ENCODE measurements around the gene PIEZO2.

Gene PIEZO2

GRCh38 chr18:10793730-10794370 is 355.5 kb downstream of the PIEZO2 start:
- DNase-seq = no peak
- in situ Hi-C loops (cut with MboI; ENCODE audit: low pct_unique_long_range_greater_than_20kb, low sequenced_read_pairs) = no loop called here

DNA sequence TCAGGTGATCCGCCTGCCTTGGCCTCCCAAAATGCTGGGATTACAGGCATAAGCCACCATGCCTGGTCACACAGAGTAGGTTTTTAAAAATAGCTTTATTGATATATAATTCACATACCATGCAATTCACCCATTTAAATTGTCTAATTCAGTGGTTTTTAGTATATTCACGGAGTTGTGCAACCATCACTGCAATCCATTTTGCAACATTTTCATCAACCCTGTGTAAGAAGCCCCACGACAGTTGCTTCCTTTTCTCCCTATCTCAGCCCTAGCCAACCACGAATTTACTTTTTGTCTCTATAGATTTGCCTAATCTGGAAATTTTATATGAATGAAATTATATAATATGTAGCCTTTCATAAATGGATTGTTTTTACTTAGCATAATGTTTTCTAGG is 357.2 kb downstream of the PIEZO2 start:
- in situ Hi-C loops (cut with MboI; ENCODE audit: low pct_unique_long_range_greater_than_20kb, low sequenced_read_pairs) = no loop called here
- DNase-seq = no peak

- in situ Hi-C loops (cut with MboI; ENCODE audit: low pct_unique_long_range_greater_than_20kb, low sequenced_read_pairs) = no loop called here
- DNase-seq = no peak
Observed at GRCh38 chr18:10791169-10791831, 358.1 kb downstream of the PIEZO2 start.

DNA sequence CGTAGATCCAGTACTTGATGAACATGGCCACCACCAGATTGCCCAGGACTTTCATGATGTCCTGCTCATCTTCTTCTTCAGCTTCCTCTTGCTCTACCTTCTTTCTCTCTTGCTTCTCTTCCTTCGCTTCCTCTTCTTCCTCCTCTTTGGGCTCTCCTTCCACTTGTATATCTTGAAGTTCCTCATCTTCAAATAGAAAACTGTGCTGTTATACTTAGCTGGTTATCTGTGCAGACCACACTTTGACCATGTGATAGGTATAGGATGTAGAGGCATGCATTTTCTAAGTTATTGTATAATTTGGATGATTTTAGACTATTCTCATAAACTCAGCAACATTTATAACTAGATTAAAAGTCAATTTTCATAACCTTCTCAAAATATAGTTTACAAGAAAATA is 360.2 kb downstream of the PIEZO2 start:
- no peak for DNase-seq
- in situ Hi-C loops (cut with MboI; ENCODE audit: low pct_unique_long_range_greater_than_20kb, low sequenced_read_pairs) = no loop called here

DNA sequence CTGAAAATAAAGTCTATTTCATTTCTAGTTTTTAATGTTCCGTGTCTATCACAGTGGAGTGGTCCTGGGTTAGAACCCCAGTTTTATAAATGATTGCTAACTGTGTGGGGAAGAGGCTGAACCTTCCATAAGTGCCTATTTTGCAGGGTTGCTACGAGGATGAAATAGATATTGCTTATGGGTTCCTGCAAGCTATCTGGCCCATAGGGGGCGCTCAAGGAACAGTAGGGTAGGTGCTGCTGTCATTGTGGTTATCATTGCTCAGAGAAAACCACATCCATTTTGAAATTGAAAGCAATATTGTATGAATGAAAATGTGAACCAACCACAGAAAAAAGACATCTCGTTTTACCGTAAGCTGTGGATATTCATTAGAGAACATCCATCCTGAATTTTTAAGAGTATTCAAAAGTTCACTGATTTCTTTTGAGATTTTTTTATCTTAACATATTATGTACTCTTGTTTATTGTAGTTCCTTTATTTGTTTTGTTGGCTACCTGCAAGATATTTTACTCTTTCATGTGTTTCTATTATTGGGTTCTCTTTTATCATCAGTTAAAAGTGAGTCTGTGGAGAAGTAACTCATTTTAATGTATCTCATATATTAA is 362.0 kb downstream of the PIEZO2 start:
- in situ Hi-C loops (cut with MboI; ENCODE audit: low pct_unique_long_range_greater_than_20kb, low sequenced_read_pairs) = no loop called here
- DNase-seq = peak; percentile 93

DNA sequence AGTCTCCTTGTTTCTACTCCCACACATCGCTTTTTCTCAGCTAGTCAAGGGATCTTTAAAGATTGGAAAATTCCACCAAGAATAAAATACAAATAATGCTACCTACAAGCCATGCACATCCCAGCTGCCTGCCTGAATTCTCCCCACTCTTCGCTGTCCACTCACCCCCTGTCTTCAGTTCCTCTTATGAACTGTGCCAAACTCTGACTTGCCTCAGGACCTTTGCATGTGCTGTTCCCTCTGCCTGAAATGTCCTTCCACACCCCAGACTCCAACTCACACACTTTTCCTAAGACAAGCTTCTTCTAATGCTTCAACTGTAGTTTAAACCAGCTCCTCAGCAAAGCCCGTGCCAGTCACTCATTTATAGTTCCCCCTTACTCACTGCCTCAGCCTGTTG is 363.6 kb downstream of the PIEZO2 start:
- no peak for DNase-seq
- in situ Hi-C loops (cut with MboI; ENCODE audit: low pct_unique_long_range_greater_than_20kb, low sequenced_read_pairs) = no loop called here

GRCh38 chr18:10784596-10785202 is 364.7 kb downstream of the PIEZO2 start:
- no peak for DNase-seq
- in situ Hi-C loops (cut with MboI; ENCODE audit: low pct_unique_long_range_greater_than_20kb, low sequenced_read_pairs) = no loop called here

DNA sequence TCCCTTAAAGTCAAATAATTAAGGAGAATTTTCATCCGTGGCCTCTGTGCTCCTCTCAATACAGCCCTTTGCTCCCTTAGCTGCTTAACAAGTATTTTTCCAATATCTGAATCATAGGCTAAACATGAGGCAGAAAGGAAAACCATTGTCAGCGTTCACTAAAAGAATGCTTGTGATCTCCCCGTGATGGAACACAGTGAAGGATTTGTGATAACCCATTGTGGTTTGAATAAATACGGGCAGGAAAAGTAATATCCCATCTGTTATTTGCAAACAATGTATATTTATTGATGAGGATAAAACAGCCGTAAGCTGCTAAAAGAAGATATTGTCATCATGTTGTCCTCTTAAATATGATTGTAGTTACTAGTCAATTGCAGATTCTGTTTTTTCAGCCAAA is 365.4 kb downstream of the PIEZO2 start:
- no peak for DNase-seq
- in situ Hi-C loops (cut with MboI; ENCODE audit: low pct_unique_long_range_greater_than_20kb, low sequenced_read_pairs) = no loop called here

DNA sequence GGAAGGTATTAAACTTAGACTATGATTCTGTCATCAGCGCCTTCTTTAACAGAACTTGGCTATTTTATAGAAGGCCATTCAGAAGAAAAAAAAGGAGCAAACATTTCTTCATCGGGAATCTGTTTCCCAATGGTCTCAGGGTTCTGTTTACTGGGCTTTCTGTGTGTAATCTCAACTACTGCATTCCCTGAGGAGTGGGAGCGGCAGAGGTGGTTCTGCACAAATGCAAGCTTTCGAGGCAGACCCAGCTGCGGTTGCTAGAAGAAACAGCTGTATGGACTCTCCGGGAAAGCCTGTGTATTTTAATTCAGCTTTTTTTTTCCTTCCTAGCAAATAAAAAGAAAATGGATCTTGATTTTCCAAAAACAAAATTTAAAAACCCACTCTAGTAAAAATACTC is 372.9 kb downstream of the PIEZO2 start:
- no peak for DNase-seq
- in situ Hi-C loops (cut with MboI; ENCODE audit: low pct_unique_long_range_greater_than_20kb, low sequenced_read_pairs) = no loop called here

DNA sequence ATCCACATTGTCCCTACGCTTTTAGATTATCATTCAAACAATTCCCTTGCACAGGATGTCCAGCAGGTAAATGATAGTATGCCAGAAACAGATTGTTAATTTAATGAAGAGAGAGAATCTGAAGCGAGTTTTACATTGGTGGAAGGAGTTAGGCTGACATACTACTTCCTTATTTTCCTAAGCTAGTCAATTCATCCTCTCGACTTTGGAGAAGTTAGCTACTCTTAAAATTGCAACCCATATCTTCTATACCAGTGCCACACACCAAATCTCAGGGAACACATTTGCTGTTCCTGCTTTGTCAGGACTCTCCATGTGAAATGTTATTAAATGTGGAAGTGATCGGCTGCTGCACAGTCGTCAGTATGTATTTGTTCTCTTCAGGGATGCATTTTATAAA is 374.3 kb downstream of the PIEZO2 start:
- in situ Hi-C loops (cut with MboI; ENCODE audit: low pct_unique_long_range_greater_than_20kb, low sequenced_read_pairs) = no loop called here
- DNase-seq = peak; percentile 9

DNA sequence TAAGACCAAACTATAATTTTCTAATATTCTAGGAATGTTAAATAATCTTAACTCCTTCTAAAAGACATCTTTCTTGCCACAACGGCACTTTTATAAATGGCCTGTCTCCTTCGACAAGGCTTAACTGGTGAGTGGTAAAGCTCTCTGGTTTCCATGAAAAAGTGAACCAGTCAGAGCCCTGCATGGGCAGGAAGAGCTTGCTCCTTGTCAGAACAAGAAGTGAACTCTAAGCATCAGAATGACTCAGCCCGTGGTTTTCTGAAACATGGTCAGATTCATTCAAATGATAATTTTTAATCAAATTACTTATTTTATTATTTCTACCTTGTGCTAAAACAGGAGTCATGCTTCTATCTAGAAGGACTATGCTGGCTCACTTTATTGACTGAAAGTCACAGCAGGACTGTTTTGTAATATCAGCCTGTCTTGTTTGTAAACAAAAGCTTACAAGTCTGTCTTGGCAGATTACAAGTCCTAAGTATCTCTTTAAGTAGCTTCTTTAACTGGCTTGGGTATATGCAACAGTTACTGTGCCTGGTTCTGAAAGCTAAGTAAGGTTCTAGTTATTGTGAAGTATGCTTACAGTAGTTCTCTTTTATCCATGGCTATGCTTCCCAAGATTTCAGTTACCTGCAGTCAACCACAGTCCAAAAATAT is 378.2 kb downstream of the PIEZO2 start:
- DNase-seq = no peak
- in situ Hi-C loops (cut with MboI; ENCODE audit: low pct_unique_long_range_greater_than_20kb, low sequenced_read_pairs) = no loop called here

- no peak for DNase-seq
- in situ Hi-C loops (cut with MboI; ENCODE audit: low pct_unique_long_range_greater_than_20kb, low sequenced_read_pairs) = no loop called here
Observed at GRCh38 chr18:10770264-10770663, 379.1 kb downstream of the PIEZO2 start.

GRCh38 chr18:10768221-10768620 is 381.1 kb downstream of the PIEZO2 start:
- DNase-seq = no peak
- in situ Hi-C loops (cut with MboI; ENCODE audit: low pct_unique_long_range_greater_than_20kb, low sequenced_read_pairs) = no loop called here

- in situ Hi-C loops (cut with MboI; ENCODE audit: low pct_unique_long_range_greater_than_20kb, low sequenced_read_pairs) = no loop called here
Observed at GRCh38 chr18:10767658-10768057, 381.7 kb downstream of the PIEZO2 start.

DNA sequence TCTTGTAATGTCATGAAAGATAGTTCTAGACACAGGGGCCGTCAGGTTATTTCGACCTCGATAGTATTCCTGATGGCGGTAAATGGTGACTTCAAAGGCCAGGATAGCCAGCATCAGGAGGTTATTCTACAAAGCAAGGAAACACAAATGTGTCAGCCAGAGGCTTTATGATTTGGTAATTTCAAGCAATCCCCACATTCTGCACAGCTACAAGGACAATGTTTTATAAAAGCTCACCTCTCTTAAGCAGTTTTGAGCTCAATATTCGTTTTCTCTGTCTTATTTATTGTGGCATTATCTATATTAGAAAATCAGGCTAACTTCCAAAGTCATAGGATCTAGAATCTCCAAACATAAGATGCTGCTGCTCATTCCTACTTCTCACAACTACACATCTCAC is 388.4 kb downstream of the PIEZO2 start:
- in situ Hi-C loops (cut with MboI; ENCODE audit: low pct_unique_long_range_greater_than_20kb, low sequenced_read_pairs) = no loop called here
- no peak for DNase-seq

More at GRCh38 chr18:10767658-10768057, 381.7 kb downstream of the PIEZO2 start:
- no peak for DNase-seq

DNA sequence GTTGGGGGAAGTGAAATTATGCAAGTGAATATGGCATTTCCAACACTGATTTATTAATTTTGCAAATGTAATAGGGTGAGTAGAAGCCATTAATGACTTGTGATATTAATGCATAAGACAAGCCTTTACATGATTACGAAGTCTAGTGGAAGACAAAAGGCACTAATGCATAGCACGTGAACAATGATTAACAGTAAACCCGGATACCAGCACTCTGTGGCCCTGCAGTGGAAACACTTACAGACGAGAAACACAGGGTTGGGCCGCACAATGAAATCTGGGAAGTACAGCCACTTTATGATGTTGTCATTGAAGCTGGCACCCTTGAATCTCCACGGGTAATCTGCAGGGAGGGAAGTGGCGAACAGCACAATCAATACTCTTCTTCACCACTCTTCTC is 390.1 kb downstream of the PIEZO2 start:
- no peak for DNase-seq
- in situ Hi-C loops (cut with MboI; ENCODE audit: low pct_unique_long_range_greater_than_20kb, low sequenced_read_pairs) = no loop called here

- no peak for DNase-seq
- in situ Hi-C loops (cut with MboI; ENCODE audit: low pct_unique_long_range_greater_than_20kb, low sequenced_read_pairs) = no loop called here
Observed at GRCh38 chr18:10757946-10758345, 391.4 kb downstream of the PIEZO2 start.

DNA sequence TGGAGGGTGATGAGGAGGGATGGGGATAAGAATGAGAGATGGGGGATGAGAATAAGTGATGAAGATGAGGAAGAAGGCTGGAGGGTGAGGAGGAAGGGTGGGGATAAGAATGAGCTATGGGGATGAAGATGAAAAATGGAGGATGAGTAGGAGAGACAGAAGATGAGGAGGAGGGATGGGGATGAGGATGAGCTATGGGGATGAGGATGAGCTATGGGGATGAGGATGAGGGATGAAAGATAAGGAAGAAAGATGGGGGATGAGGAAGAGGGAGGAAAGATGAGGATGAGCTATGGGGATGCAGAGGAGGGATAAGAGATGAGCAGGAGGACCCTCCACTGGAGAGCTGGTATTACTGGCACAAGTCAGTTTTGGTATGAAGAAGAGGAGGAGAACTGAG is 392.0 kb downstream of the PIEZO2 start:
- DNase-seq = no peak
- in situ Hi-C loops (cut with MboI; ENCODE audit: low pct_unique_long_range_greater_than_20kb, low sequenced_read_pairs) = no loop called here

GRCh38 chr18:10755855-10756254 is 393.5 kb downstream of the PIEZO2 start:
- DNase-seq = no peak
- in situ Hi-C loops (cut with MboI; ENCODE audit: low pct_unique_long_range_greater_than_20kb, low sequenced_read_pairs) = no loop called here

GRCh38 chr18:10754128-10754527 is 395.2 kb downstream of the PIEZO2 start:
- in situ Hi-C loops (cut with MboI; ENCODE audit: low pct_unique_long_range_greater_than_20kb, low sequenced_read_pairs) = no loop called here
- no peak for DNase-seq

Measured in KBM-7 (cell line).